Heart left ventricle (tissue), 16 donors: ENCODE measurements around the gene TEX9. TPM values are rescaled to one million over a fixed set of nuclear protein-coding genes. Genes with fewer than 3 reads are reported as not detected.

ENCODE experiments used
- ATAC-seq, 4 donors: fragments of 200-7000 bp; cut with Tn5 transposase; one replicate each; pipeline ENCODE4 v1.9.1; 2020 to 2022; ENCODE audit warnings: moderate library complexity in 4 of 4, mild to moderate bottlenecking in 3 of 4, moderate number of reproducible peaks in 1 of 4
- DNase-seq, 5 donors: peaks; one replicate each; pipeline ENCODE4 v3.0.0-alpha.2; 2020
- H3K27ac ChIP-seq, 12 donors: fragments of 200-600 bp; sonication (generic) in 4 of 12; one replicate each; pipeline versions ENCODE4 v1.5.0 to v1.8.0; 2016 to 2022; ENCODE audit warnings: mild to moderate bottlenecking in 2 of 12
- H3K27me3 ChIP-seq, 9 donors: fragments of 200-600 bp; sonication (generic) in 2 of 9; one replicate each; pipeline versions ENCODE4 v1.5.1 to v1.8.0; 2016 to 2022; ENCODE audit warnings: mild to moderate bottlenecking in 3 of 9
- H3K36me3 ChIP-seq, 9 donors: fragments of 200-600 bp; sonication (generic) in 2 of 9; one replicate each; pipeline versions ENCODE4 v1.5.0 to v1.8.0; 2018 to 2022; ENCODE audit warnings: mild to moderate bottlenecking in 2 of 9
- H3K4me1 ChIP-seq, 12 donors: fragments of 200-600 bp; sonication (generic) in 4 of 12; one replicate each; pipeline versions ENCODE4 v1.5.0 to v1.8.0; 2016 to 2022; ENCODE audit warnings: mild to moderate bottlenecking in 3 of 12
- H3K4me3 ChIP-seq, 12 donors: fragments of 200-600 bp; sonication (generic) in 4 of 12; one replicate each; pipeline versions ENCODE4 v1.5.0 to v1.8.0; 2017 to 2022; ENCODE audit warnings: mild to moderate bottlenecking in 9 of 12, moderate library complexity in 4 of 12
- H3K9me3 ChIP-seq, 12 donors: fragments of 200-600 bp; sonication (generic) in 4 of 12; one replicate each; pipeline versions ENCODE4 v1.5.0 to v1.8.0; 2016 to 2022; ENCODE audit warnings: mild to moderate bottlenecking in 1 of 12
- CTCF ChIP-seq, 12 donors: fragments of 200-600 bp; sonication (generic) in 4 of 12; IDR thresholded peaks; one replicate each; pipeline versions ENCODE4 v1.5.0 to v1.8.0; 2018 to 2022; ENCODE audit warnings: antibody characterized with exemption in 12 of 12, mild to moderate bottlenecking in 5 of 12
- POLR2A ChIP-seq, 2 donors: fragments of 450-650 bp; IDR thresholded peaks; one replicate each; pipeline ENCODE4 v1.6.1; 2017; ENCODE audit warnings: antibody characterized with exemption in 2 of 2, mild to moderate bottlenecking in 2 of 2, moderate library complexity in 2 of 2
- WGBS, 4 donors: extraction: QIAGEN DNeasy Blood & Tissue Kit in 2 of 4; methylation state at CpG; one replicate each; pipeline versions ENCODE4 v1.1.5 to v1.1.7; 2013 to 2018; 5-methylcytosine and 5-hydroxymethylcytosine counted together
- intact Hi-C, 10 donors: fragments of 100-400 bp; cut with DNase I; formaldehyde crosslinking; loops; one replicate each; pipeline versions ENCODE4 v1.11.1 to v1.14.2; 2022
- polyA plus RNA-seq, 2 donors: library from polyadenylated mRNA; stranded (reverse); fragments of 200-250 nt; gene quantifications; one replicate each; pipeline ENCODE4 v1.2.3, GENCODE V29; 2013
- total RNA-seq, 9 donors: library from RNA; depleted of rRNA in 2 of 9; stranded (reverse); fragments of >200 nt in 2 of 9; fragmentation: NEBNext Ultra II Directional in 3 of 9; extraction: Animal tissue kit (Norgen Biotek cat#: 25700) in 3 of 9; gene quantifications; one replicate each; pipeline versions ENCODE4 v1.1.0 to v1.2.4, GENCODE V29; 2016 to 2023
- donor health status: ischemic (EF 13 %, LVEDD 7.1; RV severe dilation, severe dysfunction).
- donor health status: healthy with polysubstance abuse.
- donor health status: DM: no; HTN: yes; CAD: no.
- donor health status: DM: no; HTN: no; CAD: no.
- donor health status: ischemic (EF 25% LVEDD 6.9; RV normal size, moderate dysfunction).
- donor health status: ischemic (EF 25% LVEDD 5.7; RV mildly dilated, moderate dysfunction).
- donor health status: healthy.
- donor health status: DM: yes; HTN: yes; CAD: no.
- donor health status: ischemic (EF 35%, LVEDD 5.7; RV mildly dilated, moderate dysfunction).
- donor health status: nonischemic (EF 11% LVEDD 7.7; RV severe dilation, severe dysfunction).
- donor health status: DM: yes; HTN: yes; CAD: no.
- donor health status: PGD.
- donor health status: ischemic (EF 29% LVEDD 5.4; RV normal size, mild dysfunction).
- donor health status: nonischemic (EF 23%, LVEDD 6.1; RV moderate dilation, normal function).

The TEX9 gene
- total and polyA plus RNA-seq, 11 donors, result 0.19 to 1.6 (median 0.75) TPM; not detected in 2

- Histone ChIP-seq H3K4me1 (no peaks in the 10 kb centered on the region), H3K4me3 (no peak overlapping the region), H3K27me3 (no peaks in the 10 kb centered on the region), H3K27ac (no peak overlapping the region), H3K9me3 (peaks cover 0 to 5% (median 0%) of the 10 kb centered on the region in 12 donors), H3K36me3 (peaks cover 0 to 14% (median 0%) of the 10 kb centered on the region in 9 donors)
- DNase-seq (no peak), ATAC-seq (no peak)
- no peak for TF ChIP-seq POLR2A (IDR thresholded peaks at IDR 0.05)
- no peak for TF ChIP-seq CTCF (IDR thresholded peaks at IDR 0.05)
- intact Hi-C loops, result no loop called here
- 90 to 100% (median 97%) methylated on average over 1 of the region's 1 CpG for WGBS, 4 donors
Observed at GRCh38 chr15:56440214-56440770, 75.1 kb downstream of the TEX9 start.

- Histone ChIP-seq H3K27me3 (no peaks in the 10 kb centered on the region), H3K9me3 (peaks cover 0 to 5% (median 0%) of the 10 kb centered on the region in 12 donors), H3K36me3 (peaks cover 0 to 14% (median 0%) of the 10 kb centered on the region in 9 donors), H3K4me3 (no peak overlapping the region), H3K4me1 (no peaks in the 10 kb centered on the region), H3K27ac (no peak overlapping the region)
- TF ChIP-seq CTCF (IDR thresholded peaks at IDR 0.05) (no peak), POLR2A (IDR thresholded peaks at IDR 0.05) (no peak)
- intact Hi-C loops, result no loop called here
- 96 to 99% (median 97%) methylated on average over 3 of the region's 3 CpGs for WGBS, 4 donors
- ATAC-seq (no peak), DNase-seq (no peak)
Observed at GRCh38 chr15:56442354-56442753, 77.1 kb downstream of the TEX9 start.

GRCh38 chr15:56445746-56446145, 80.5 kb downstream of the TEX9 start:
- ATAC-seq (no peak), DNase-seq (no peak)
- Histone ChIP-seq H3K36me3 (peaks cover 0 to 14% (median 0%) of the 10 kb centered on the region in 9 donors), H3K4me1 (no peaks in the 10 kb centered on the region), H3K27ac (no peak overlapping the region), H3K4me3 (no peak overlapping the region), H3K27me3 (no peaks in the 10 kb centered on the region), H3K9me3 (peaks cover 0 to 5% (median 0%) of the 10 kb centered on the region in 12 donors)
- intact Hi-C loops, result no loop called here
- TF ChIP-seq CTCF (IDR thresholded peaks at IDR 0.05) (no peak), POLR2A (IDR thresholded peaks at IDR 0.05) (no peak)
- 90 to 96% (median 92%) methylated on average over 5 of the region's 5 CpGs for WGBS, 4 donors

GRCh38 chr15:56454836-56455235, 89.6 kb downstream of the TEX9 start:
- no peaks in the 10 kb centered on the region for H3K36me3 ChIP-seq
- WGBS, 4 donors, result 51 to 62% (median 58%) methylated on average over 1 of the region's 1 CpG
- intact Hi-C loops, result no loop called here
- peak overlapping the region in 1 of 12 donors; percentile 13 for H3K27ac ChIP-seq
- DNase-seq (no peak), ATAC-seq (no peak)
- H3K4me3 ChIP-seq, result no peak overlapping the region
- peaks cover 0 to 5% (median 0%) of the 10 kb centered on the region in 12 donors for H3K9me3 ChIP-seq
- no peaks in the 10 kb centered on the region for H3K27me3 ChIP-seq
- TF ChIP-seq CTCF (IDR thresholded peaks at IDR 0.05) (no peak), POLR2A (IDR thresholded peaks at IDR 0.05) (no peak)
- H3K4me1 ChIP-seq, result no peaks in the 10 kb centered on the region
